ENCODE results near the gene ACAP2. TPM values are rescaled to one million over a fixed set of nuclear protein-coding genes. Genes with fewer than 3 reads are reported as not detected.

ACAP2 gene
- total and polyA plus RNA-seq, 5 donors, result 5.3 to 23.4 (median 21.0) TPM

DNA sequence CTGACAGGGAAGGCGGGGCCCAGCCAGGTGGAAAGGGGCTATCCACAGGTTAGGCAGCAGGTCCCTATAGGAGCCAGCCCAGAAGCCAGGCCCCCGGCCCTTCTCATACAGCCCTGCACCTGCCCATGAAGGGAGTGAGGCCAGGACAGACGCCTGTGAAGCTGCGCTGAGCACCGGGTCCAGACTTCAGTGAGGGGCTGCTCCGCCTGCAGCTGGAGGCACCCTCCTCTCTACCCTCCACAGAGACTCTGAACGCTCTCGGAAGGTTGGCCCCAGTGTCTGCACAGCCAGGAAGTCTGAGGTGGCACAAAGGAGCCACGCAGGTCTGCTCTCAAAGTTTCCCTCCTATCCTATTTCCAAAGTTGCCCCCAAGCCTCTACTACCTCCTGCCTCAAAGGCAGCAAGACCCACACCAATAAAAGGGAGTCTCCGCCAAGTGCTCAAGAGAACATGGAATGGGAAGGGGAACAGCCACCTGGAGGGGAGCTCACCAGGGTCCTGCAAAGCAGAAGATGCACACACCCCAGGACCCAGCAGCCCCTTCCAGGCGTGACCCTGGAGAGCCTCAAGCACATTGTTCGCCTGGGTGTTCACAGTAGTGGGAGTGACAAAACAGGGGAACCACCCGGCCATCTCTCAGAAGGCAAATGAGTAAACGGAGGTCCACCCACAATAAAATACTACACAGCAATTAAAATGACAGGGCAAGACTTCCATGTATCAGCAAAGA is 191.3 kb downstream of the ACAP2 start:
- ATAC-seq, result no peak
- intact Hi-C loops (cut with DNase I), result loop anchor here in 2 of 4 donors (10.0 kb wide), 2 partner anchors 97 to 247 kb away; no protein-coding TSS in a partner anchor
- H3K4me3 ChIP-seq (ENCODE audit: low read length), result no peak overlapping the region
- no peaks in the 10 kb centered on the region for H3K4me1 ChIP-seq (ENCODE audit: control insufficient read depth, insufficient read depth, low read length)
- no peaks in the 10 kb centered on the region for H3K9me3 ChIP-seq (ENCODE audit: control insufficient read depth, low read length)
- H3K27me3 ChIP-seq (ENCODE audit: control insufficient read depth, insufficient read depth), result no peaks in the 10 kb centered on the region
- no peak overlapping the region for H3K27ac ChIP-seq (ENCODE audit: low read length)
- DNase-seq, result peak in 2 of 3 donors; percentile 39 to 60
- 91% methylated on average over 14 of the region's 14 CpGs for WGBS

GRCh38 chr3:195250473-195251251 is 192.2 kb downstream of the ACAP2 start:
- 58% methylated on average over 14 of the region's 14 CpGs for WGBS

GRCh38 chr3:195249858-195250464 is 192.9 kb downstream of the ACAP2 start:
- Histone ChIP-seq H3K4me3 (ENCODE audit: low read length) (no peak overlapping the region), H3K4me1 (ENCODE audit: control insufficient read depth, insufficient read depth, low read length) (no peaks in the 10 kb centered on the region), H3K27me3 (ENCODE audit: control insufficient read depth, insufficient read depth) (no peaks in the 10 kb centered on the region), H3K9me3 (ENCODE audit: control insufficient read depth, low read length) (no peaks in the 10 kb centered on the region), H3K27ac (ENCODE audit: low read length) (no peak overlapping the region)
- ATAC-seq (no peak), DNase-seq (peak in 2 of 3 donors; percentile 19 to 31)
- intact Hi-C loops (cut with DNase I), result loop anchor here in 2 of 4 donors (10.0 kb wide), 2 partner anchors 95 to 245 kb away; no protein-coding TSS in a partner anchor
- WGBS, result 93% methylated on average over 11 of the region's 11 CpGs

More at GRCh38 chr3:195250473-195251251, 192.2 kb downstream of the ACAP2 start:
- Histone ChIP-seq H3K27ac (ENCODE audit: low read length) (no peak overlapping the region), H3K9me3 (ENCODE audit: control insufficient read depth, low read length) (no peaks in the 10 kb centered on the region), H3K4me3 (ENCODE audit: low read length) (no peak overlapping the region), H3K27me3 (ENCODE audit: control insufficient read depth, insufficient read depth) (no peaks in the 10 kb centered on the region), H3K4me1 (ENCODE audit: control insufficient read depth, insufficient read depth, low read length) (no peaks in the 10 kb centered on the region)
- intact Hi-C loops (cut with DNase I), result loop anchor here in 2 of 4 donors (10.0 kb wide), 2 partner anchors 96 to 246 kb away; no protein-coding TSS in a partner anchor
- DNase-seq (peak in 2 of 3 donors; percentile 46 to 58), ATAC-seq (peak; percentile 34 to 37)

GRCh38 chr3:195249057-195249770 is 193.6 kb downstream of the ACAP2 start:
- Histone ChIP-seq H3K4me3 (ENCODE audit: low read length) (no peak overlapping the region), H3K4me1 (ENCODE audit: control insufficient read depth, insufficient read depth, low read length) (no peaks in the 10 kb centered on the region), H3K9me3 (ENCODE audit: control insufficient read depth, low read length) (no peaks in the 10 kb centered on the region), H3K27ac (ENCODE audit: low read length) (no peak overlapping the region), H3K27me3 (ENCODE audit: control insufficient read depth, insufficient read depth) (no peaks in the 10 kb centered on the region)
- DNase-seq (peak in 2 of 3 donors; percentile 9 to 24), ATAC-seq (no peak)
- intact Hi-C loops (cut with DNase I), result no loop called here
- WGBS, result 97% methylated on average over 21 of the region's 21 CpGs

DNA sequence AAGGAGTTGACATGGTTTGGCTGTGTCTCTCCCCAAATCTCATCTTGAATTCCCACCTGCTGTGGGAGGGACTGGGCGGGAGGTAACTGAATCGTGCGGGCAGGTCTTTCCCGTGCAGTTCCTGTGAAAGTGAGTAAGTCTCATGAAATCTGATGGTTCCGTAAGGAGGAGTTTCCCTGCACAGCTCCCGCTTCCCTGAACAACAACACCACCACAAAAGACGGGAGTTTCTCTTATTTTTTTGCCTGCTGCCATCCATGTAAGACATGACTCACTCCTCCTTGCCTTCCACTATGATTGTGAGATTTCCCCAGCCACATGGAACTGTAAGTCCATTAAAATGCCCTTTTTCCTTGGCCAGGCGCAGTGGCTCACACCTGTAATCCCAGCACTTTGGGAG is 194.5 kb downstream of the ACAP2 start:
- WGBS, result 95% methylated on average over 8 of the region's 8 CpGs
- no peaks in the 10 kb centered on the region for H3K27me3 ChIP-seq (ENCODE audit: control insufficient read depth, insufficient read depth)
- intact Hi-C loops (cut with DNase I), result no loop called here
- H3K4me3 ChIP-seq (ENCODE audit: low read length), result no peak overlapping the region
- H3K27ac ChIP-seq (ENCODE audit: low read length), result no peak overlapping the region
- H3K9me3 ChIP-seq (ENCODE audit: control insufficient read depth, low read length), result no peaks in the 10 kb centered on the region
- ATAC-seq, result no peak
- peak in 1 of 3 donors; percentile 24 for DNase-seq
- H3K4me1 ChIP-seq (ENCODE audit: control insufficient read depth, insufficient read depth, low read length), result peaks cover 2% of the 10 kb centered on the region

GRCh38 chr3:195247863-195248189 is 195.0 kb downstream of the ACAP2 start:
- DNase-seq (peak in 1 of 3 donors; percentile 14), ATAC-seq (no peak)
- Histone ChIP-seq H3K4me1 (ENCODE audit: control insufficient read depth, insufficient read depth, low read length) (peaks cover 2% of the 10 kb centered on the region), H3K9me3 (ENCODE audit: control insufficient read depth, low read length) (no peaks in the 10 kb centered on the region), H3K27ac (ENCODE audit: low read length) (no peak overlapping the region), H3K27me3 (ENCODE audit: control insufficient read depth, insufficient read depth) (no peaks in the 10 kb centered on the region), H3K4me3 (ENCODE audit: low read length) (no peak overlapping the region)
- intact Hi-C loops (cut with DNase I), result no loop called here
- WGBS, result 81% methylated on average over 8 of the region's 8 CpGs

GRCh38 chr3:195247086-195247862 is 195.5 kb downstream of the ACAP2 start:
- Histone ChIP-seq H3K9me3 (ENCODE audit: control insufficient read depth, low read length) (no peaks in the 10 kb centered on the region), H3K4me3 (ENCODE audit: low read length) (no peak overlapping the region), H3K4me1 (ENCODE audit: control insufficient read depth, insufficient read depth, low read length) (peaks cover 2% of the 10 kb centered on the region), H3K27me3 (ENCODE audit: control insufficient read depth, insufficient read depth) (no peaks in the 10 kb centered on the region), H3K27ac (ENCODE audit: low read length) (no peak overlapping the region)
- ATAC-seq, result no peak
- intact Hi-C loops (cut with DNase I), result no loop called here
- DNase-seq, result peak in 2 of 3 donors; percentile 31
- WGBS, result 87% methylated on average over 24 of the region's 24 CpGs

- intact Hi-C loops (cut with DNase I), result no loop called here
- ATAC-seq (no peak), DNase-seq (peak in 2 of 3 donors; percentile 28 to 42)
- Histone ChIP-seq H3K9me3 (ENCODE audit: control insufficient read depth, low read length) (no peaks in the 10 kb centered on the region), H3K27me3 (ENCODE audit: control insufficient read depth, insufficient read depth) (no peaks in the 10 kb centered on the region), H3K4me3 (ENCODE audit: low read length) (no peak overlapping the region), H3K27ac (ENCODE audit: low read length) (no peak overlapping the region), H3K4me1 (ENCODE audit: control insufficient read depth, insufficient read depth, low read length) (peaks cover 2% of the 10 kb centered on the region)
- 90% methylated on average over 9 of the region's 9 CpGs for WGBS
Observed at GRCh38 chr3:195246581-195246995, 196.2 kb downstream of the ACAP2 start.

GRCh38 chr3:195245531-195245951 is 197.3 kb downstream of the ACAP2 start:
- Histone ChIP-seq H3K9me3 (ENCODE audit: control insufficient read depth, low read length) (no peaks in the 10 kb centered on the region), H3K27me3 (ENCODE audit: control insufficient read depth, insufficient read depth) (no peaks in the 10 kb centered on the region), H3K4me1 (ENCODE audit: control insufficient read depth, insufficient read depth, low read length) (peaks cover 2% of the 10 kb centered on the region), H3K27ac (ENCODE audit: low read length) (no peak overlapping the region), H3K4me3 (ENCODE audit: low read length) (no peak overlapping the region)
- ATAC-seq, result no peak
- intact Hi-C loops (cut with DNase I), result no loop called here
- WGBS, result 97% methylated on average over 16 of the region's 16 CpGs
- DNase-seq, result peak in 2 of 3 donors; percentile 28 to 42
